Psoas muscle (tissue), 8 donors: ENCODE results near the gene RAPGEF4. TPM values are rescaled to one million over a fixed set of nuclear protein-coding genes. Genes with fewer than 3 reads are reported as not detected.

ENCODE experiments used
- ATAC-seq, 4 donors: fragments of 200-7000 bp; cut with Tn5 transposase; one replicate each; pipeline ENCODE4 v1.9.1; 2020; ENCODE audit warnings: moderate library complexity in 3 of 4, mild to moderate bottlenecking in 2 of 4
- DNase-seq, 2 donors: peaks; one replicate each; pipeline ENCODE4 v3.0.0-alpha.2; 2020
- H3K27ac ChIP-seq: fragments of 200-600 bp; one replicate; pipeline ENCODE4 v1.8.0; 2022
- H3K27me3 ChIP-seq, 3 donors: fragments of 200-600 bp in 1 of 3; one replicate each; pipeline versions ENCODE4 v1.6.1 to v1.8.0; 2013 to 2022; ENCODE audit warnings: low read length in 2 of 3, mild to moderate bottlenecking in 2 of 3, moderate library complexity in 1 of 3; ENCODE audit not compliant: insufficient read depth in 3 of 3
- H3K36me3 ChIP-seq, 2 donors: fragments of 200-600 bp in 1 of 2; one replicate each; pipeline versions ENCODE4 v1.6.1 to v1.8.0; 2013 to 2022; ENCODE audit warnings: low read depth in 1 of 2, mild to moderate bottlenecking in 1 of 2, moderate library complexity in 1 of 2; ENCODE audit not compliant: insufficient read depth in 1 of 2
- H3K4me1 ChIP-seq: fragments of 200-600 bp; one replicate; pipeline ENCODE4 v1.8.0; 2022
- H3K4me3 ChIP-seq: fragments of 200-600 bp; one replicate; pipeline ENCODE4 v1.8.0; 2022; ENCODE audit warnings: mild to moderate bottlenecking
- H3K9me3 ChIP-seq: fragments of 200-600 bp; one replicate; pipeline ENCODE4 v1.8.0; 2022
- WGBS, 3 donors: extraction: QIAGEN DNeasy Blood & Tissue Kit; methylation state at CpG; one replicate each; pipeline versions ENCODE4 v1.1.6 to v1.1.7; 2013; 5-methylcytosine and 5-hydroxymethylcytosine counted together
- intact Hi-C, 2 donors: fragments of 100-400 bp; cut with DNase I; formaldehyde crosslinking; loops; one replicate each; pipeline versions ENCODE4 v1.11.0 to v1.14.2; 2022
- polyA plus RNA-seq, 3 donors: library from polyadenylated mRNA; stranded (reverse); fragments of 200-250 nt; gene quantifications; one replicate each; pipeline ENCODE4 v1.2.3, GENCODE V29; 2013
- total RNA-seq, 4 donors: library from RNA; stranded (reverse); fragmentation: NEBNext Ultra II Directional in 2 of 4; extraction: Animal tissue kit (Norgen Biotek cat#: 25700) in 2 of 4; gene quantifications; one replicate each; pipeline versions ENCODE4 v1.2.1 to v1.2.4, GENCODE V29; 2021 to 2023
- TF ChIP-seq, protein P1 (sequence below): fragments of 200-600 bp; IDR thresholded peaks from one replicate; pipeline ENCODE4 v1.8.0; 2022; ENCODE audit warnings: antibody characterized with exemption
- donor health status: healthy with polysubstance abuse.
- donor health status: DM: no; HTN: no; CAD: no; lungs with moderate emphysema.
- donor health status: Bipolar disorder and iron deficiency.
- donor health status: healthy.
- donor health status: DM: yes; HTN: yes; CAD: no.
- donor health status: DM: no; HTN: no; CAD: no.
- donor health status: DM: no; HTN: no; CAD: no.
- donor health status: DM: yes; HTN: yes; CAD: no.

Gene RAPGEF4
- total and polyA plus RNA-seq, 7 donors = 0.61 to 2.0 (median 0.92) TPM

- Histone ChIP-seq H3K9me3 (no peaks in the 10 kb centered on the region), H3K36me3 (peaks cover 0 to 2% of the 10 kb centered on the region in 2 donors), H3K4me3 (no peak overlapping the region), H3K27ac (no peak overlapping the region), H3K27me3 (no peaks in the 10 kb centered on the region), H3K4me1 (peaks cover under 1% of the 10 kb centered on the region)
- TF ChIP-seq, protein P1, sequence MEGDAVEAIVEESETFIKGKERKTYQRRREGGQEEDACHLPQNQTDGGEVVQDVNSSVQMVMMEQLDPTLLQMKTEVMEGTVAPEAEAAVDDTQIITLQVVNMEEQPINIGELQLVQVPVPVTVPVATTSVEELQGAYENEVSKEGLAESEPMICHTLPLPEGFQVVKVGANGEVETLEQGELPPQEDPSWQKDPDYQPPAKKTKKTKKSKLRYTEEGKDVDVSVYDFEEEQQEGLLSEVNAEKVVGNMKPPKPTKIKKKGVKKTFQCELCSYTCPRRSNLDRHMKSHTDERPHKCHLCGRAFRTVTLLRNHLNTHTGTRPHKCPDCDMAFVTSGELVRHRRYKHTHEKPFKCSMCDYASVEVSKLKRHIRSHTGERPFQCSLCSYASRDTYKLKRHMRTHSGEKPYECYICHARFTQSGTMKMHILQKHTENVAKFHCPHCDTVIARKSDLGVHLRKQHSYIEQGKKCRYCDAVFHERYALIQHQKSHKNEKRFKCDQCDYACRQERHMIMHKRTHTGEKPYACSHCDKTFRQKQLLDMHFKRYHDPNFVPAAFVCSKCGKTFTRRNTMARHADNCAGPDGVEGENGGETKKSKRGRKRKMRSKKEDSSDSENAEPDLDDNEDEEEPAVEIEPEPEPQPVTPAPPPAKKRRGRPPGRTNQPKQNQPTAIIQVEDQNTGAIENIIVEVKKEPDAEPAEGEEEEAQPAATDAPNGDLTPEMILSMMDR = no peak
- DNase-seq = no peak
- WGBS, 3 donors = 84 to 86% (median 85%) methylated on average over 1 of the region's 1 CpG
- ATAC-seq = no peak
- intact Hi-C loops = no loop called here
Measured at GRCh38 chr2:172962082-172962481, 226.4 kb downstream of the RAPGEF4 start.

GRCh38 chr2:172962824-172963223, 227.2 kb downstream of the RAPGEF4 start:
- WGBS, 3 donors = 72 to 77% (median 77%) methylated on average over 2 of the region's 2 CpGs
- DNase-seq (no peak), ATAC-seq (no peak)
- Histone ChIP-seq H3K36me3 (peaks cover 0 to 2% of the 10 kb centered on the region in 2 donors), H3K4me3 (no peak overlapping the region), H3K9me3 (no peaks in the 10 kb centered on the region), H3K27me3 (no peaks in the 10 kb centered on the region), H3K4me1 (peaks cover 8% of the 10 kb centered on the region), H3K27ac (no peak overlapping the region)
- TF ChIP-seq, protein P1 = no peak
- intact Hi-C loops = no loop called here

- TF ChIP-seq, protein P1 = no peak
- intact Hi-C loops = no loop called here
- Histone ChIP-seq H3K27ac (no peak overlapping the region), H3K36me3 (peaks cover 0 to 2% of the 10 kb centered on the region in 2 donors), H3K4me1 (peaks cover 10% of the 10 kb centered on the region), H3K4me3 (no peak overlapping the region), H3K27me3 (no peaks in the 10 kb centered on the region), H3K9me3 (no peaks in the 10 kb centered on the region)
- ATAC-seq = no peak
- 57 to 86% (median 78%) methylated on average over 3 of the region's 3 CpGs for WGBS, 3 donors
- no peak for DNase-seq
Measured at GRCh38 chr2:172964511-172965139, 229.0 kb downstream of the RAPGEF4 start.

DNA sequence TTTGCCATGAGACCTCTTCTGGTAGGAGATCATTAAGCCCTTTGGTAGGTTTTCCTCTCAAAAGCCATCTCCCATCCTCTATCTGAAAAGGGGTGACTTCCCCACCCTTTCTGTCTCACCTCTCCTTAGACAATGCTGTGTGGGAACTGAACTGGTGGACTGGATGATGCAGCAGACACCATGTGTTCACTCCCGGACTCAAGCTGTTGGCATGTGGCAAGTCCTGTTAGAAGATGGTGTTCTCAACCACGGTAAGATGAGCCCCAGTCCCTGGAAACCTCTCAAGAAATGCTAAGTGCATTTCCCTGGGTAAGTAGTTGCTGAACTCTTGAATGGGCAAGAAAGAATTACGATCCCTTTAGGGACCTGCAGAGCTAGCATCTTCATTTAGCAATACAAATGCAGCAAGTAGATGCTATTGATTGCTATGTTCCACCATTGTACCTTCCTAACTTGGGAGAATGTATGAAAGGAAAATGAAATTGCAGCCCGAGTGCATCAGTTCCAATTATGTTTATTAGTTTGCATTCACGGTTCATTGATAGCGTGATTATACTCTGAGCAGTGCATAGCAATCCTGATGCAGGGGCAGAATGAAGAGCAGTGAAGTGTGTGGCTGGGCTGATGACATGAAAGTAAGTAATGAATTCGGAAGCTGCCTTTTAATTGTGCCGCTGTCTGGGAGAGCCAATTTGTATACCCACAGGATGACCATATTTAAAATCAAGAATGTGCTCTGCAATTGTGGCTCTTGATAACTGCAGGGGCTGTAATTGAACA, 230.0 kb downstream of the RAPGEF4 start:
- Histone ChIP-seq H3K36me3 (peaks cover 0 to 2% of the 10 kb centered on the region in 2 donors), H3K4me3 (no peak overlapping the region), H3K9me3 (no peaks in the 10 kb centered on the region), H3K27ac (no peak overlapping the region), H3K4me1 (peaks cover 10% of the 10 kb centered on the region), H3K27me3 (no peaks in the 10 kb centered on the region)
- 74 to 86% (median 81%) methylated on average over 8 of the region's 8 CpGs for WGBS, 3 donors
- TF ChIP-seq, protein P1 = no peak
- DNase-seq (no peak), ATAC-seq (no peak)
- intact Hi-C loops = no loop called here
